GM21423 (cell line): ENCODE data around the gene SGCA.

Experiments used
- ATAC-seq: cut with Tn5 transposase; IDR thresholded peaks from one replicate; pipeline ENCODE4 v1.9.1; 2021; ENCODE audit warnings: mild to moderate bottlenecking, moderate library complexity; ENCODE audit not compliant: unreplicated experiment

SGCA gene

GRCh38 chr17:50192144-50192617 lies 26.4 kb downstream of the SGCA start:
- no peak for ATAC-seq

- no peak for ATAC-seq
Measured at GRCh38 chr17:50192618-50193291, 26.9 kb downstream of the SGCA start.

- ATAC-seq: no peak
Measured at GRCh38 chr17:50194140-50194933, 28.5 kb downstream of the SGCA start.

GRCh38 chr17:50194934-50195865 lies 29.4 kb downstream of the SGCA start:
- no peak for ATAC-seq

GRCh38 chr17:50196036-50196435 lies 30.2 kb downstream of the SGCA start:
- ATAC-seq: no peak

- no peak for ATAC-seq
Measured at GRCh38 chr17:50196826-50197225, 31.0 kb downstream of the SGCA start.

GRCh38 chr17:50198026-50198669 lies 32.3 kb downstream of the SGCA start:
- no peak for ATAC-seq

GRCh38 chr17:50199211-50199802 lies 33.5 kb downstream of the SGCA start:
- ATAC-seq: no peak

- no peak for ATAC-seq
Measured at GRCh38 chr17:50199803-50200456, 34.1 kb downstream of the SGCA start.

- no peak for ATAC-seq
Measured at GRCh38 chr17:50200457-50201275, 34.9 kb downstream of the SGCA start.

GRCh38 chr17:50201276-50201854 lies 35.6 kb downstream of the SGCA start, which contains the start of gene COL1A1:
Gene COL1A1, minus strand, starts transcription at chr17:50201631. Its CDS starts 118 bp downstream, at chr17:50201513.
- no peak for ATAC-seq

GRCh38 chr17:50203086-50203485 lies 37.3 kb downstream of the SGCA start:
- ATAC-seq: no peak

- ATAC-seq: no peak
Measured at GRCh38 chr17:50203604-50204345, 38.0 kb downstream of the SGCA start.

- ATAC-seq: no peak
Measured at GRCh38 chr17:50204431-50204830, 38.6 kb downstream of the SGCA start.

GRCh38 chr17:50205111-50205962 lies 39.5 kb downstream of the SGCA start:
- no peak for ATAC-seq

- no peak for ATAC-seq
Measured at GRCh38 chr17:50205963-50206505, 40.2 kb downstream of the SGCA start.
